Stomach smooth muscle (tissue), 2 donors: ENCODE data around the gene ROBO1.

Experiments
- H3K27ac ChIP-seq: one replicate; pipeline ENCODE4 v1.7.0; 2013; ENCODE audit warnings: mild to moderate bottlenecking, low read length, inconsistent platforms
- H3K27me3 ChIP-seq, 2 donors: one replicate each; pipeline ENCODE4 v1.7.0; 2013; ENCODE audit warnings: low read length in 2 of 2; ENCODE audit not compliant: insufficient read depth in 2 of 2, control insufficient read depth in 1 of 2
- H3K36me3 ChIP-seq, 2 donors: one replicate each; pipeline ENCODE4 v1.7.0; 2013; ENCODE audit warnings: low read length in 2 of 2; ENCODE audit not compliant: control insufficient read depth in 2 of 2, insufficient read depth in 2 of 2
- H3K4me1 ChIP-seq: one replicate; pipeline ENCODE4 v1.7.0; 2013; ENCODE audit warnings: low read length; ENCODE audit not compliant: control insufficient read depth, insufficient read depth
- H3K4me3 ChIP-seq, 2 donors: one replicate each; pipeline ENCODE4 v1.7.0; 2013; ENCODE audit warnings: low read length in 2 of 2
- H3K9ac ChIP-seq, 2 donors: one replicate each; pipeline ENCODE4 v1.7.0; 2013; ENCODE audit warnings: low read length in 2 of 2, mild to moderate bottlenecking in 1 of 2
- H3K9me3 ChIP-seq, 2 donors: one replicate each; pipeline ENCODE4 v1.7.0; 2013; ENCODE audit warnings: low read length in 2 of 2; ENCODE audit not compliant: control insufficient read depth in 2 of 2
- donor health status: healthy.
- donor health status: Pancreatic carcinoma.

Gene ROBO1

GRCh38 chr3:79632842-79633241 lies 135.0 kb downstream of the ROBO1 start:
- H3K4me1 ChIP-seq = no peaks in the 10 kb centered on the region

GRCh38 chr3:79618883-79619282 lies 148.9 kb downstream of the ROBO1 start:
- H3K27me3 ChIP-seq = no peaks in the 10 kb centered on the region
- H3K9ac ChIP-seq = no peak overlapping the region
- no peak overlapping the region for H3K4me3 ChIP-seq
- peaks cover 12 to 14% of the 10 kb centered on the region in 2 donors for H3K9me3 ChIP-seq
- no peaks in the 10 kb centered on the region for H3K36me3 ChIP-seq
- H3K27ac ChIP-seq = no peak overlapping the region
- H3K4me1 ChIP-seq = no peaks in the 10 kb centered on the region

More at GRCh38 chr3:79632842-79633241, 135.0 kb downstream of the ROBO1 start:
- Histone ChIP-seq H3K27ac (no peak overlapping the region), H3K4me3 (no peak overlapping the region), H3K27me3 (no peaks in the 10 kb centered on the region), H3K36me3 (no peaks in the 10 kb centered on the region), H3K9ac (no peak overlapping the region), H3K9me3 (no peaks in the 10 kb centered on the region)

GRCh38 chr3:79606414-79606813 lies 161.4 kb downstream of the ROBO1 start:
- no peak overlapping the region for H3K9ac ChIP-seq
- H3K9me3 ChIP-seq = no peaks in the 10 kb centered on the region
- no peak overlapping the region for H3K27ac ChIP-seq
- H3K4me3 ChIP-seq = no peak overlapping the region
- no peaks in the 10 kb centered on the region for H3K27me3 ChIP-seq
- H3K36me3 ChIP-seq = no peaks in the 10 kb centered on the region
- no peaks in the 10 kb centered on the region for H3K4me1 ChIP-seq

- Histone ChIP-seq H3K27ac (no peak overlapping the region), H3K9me3 (no peaks in the 10 kb centered on the region), H3K27me3 (no peaks in the 10 kb centered on the region), H3K4me1 (no peaks in the 10 kb centered on the region), H3K9ac (no peak overlapping the region), H3K36me3 (no peaks in the 10 kb centered on the region), H3K4me3 (no peak overlapping the region)
These were observed 163.1 kb downstream of the ROBO1 start for GRCh38 chr3:79604681-79605080.

GRCh38 chr3:79602385-79602784 lies 165.4 kb downstream of the ROBO1 start:
- no peaks in the 10 kb centered on the region for H3K9me3 ChIP-seq
- H3K4me1 ChIP-seq = no peaks in the 10 kb centered on the region
- H3K27ac ChIP-seq = no peak overlapping the region
- H3K27me3 ChIP-seq = no peaks in the 10 kb centered on the region
- H3K4me3 ChIP-seq = no peak overlapping the region
- H3K36me3 ChIP-seq = no peaks in the 10 kb centered on the region
- H3K9ac ChIP-seq = no peak overlapping the region

- Histone ChIP-seq H3K4me3 (no peak overlapping the region), H3K36me3 (no peaks in the 10 kb centered on the region)
These were observed 169.2 kb downstream of the ROBO1 start for GRCh38 chr3:79598594-79598993.

GRCh38 chr3:79597709-79598108 lies 170.1 kb downstream of the ROBO1 start:
- Histone ChIP-seq H3K27me3 (no peaks in the 10 kb centered on the region), H3K4me1 (no peaks in the 10 kb centered on the region), H3K9ac (no peak overlapping the region), H3K36me3 (no peaks in the 10 kb centered on the region), H3K9me3 (no peaks in the 10 kb centered on the region), H3K4me3 (no peak overlapping the region), H3K27ac (no peak overlapping the region)

More at GRCh38 chr3:79598594-79598993, 169.2 kb downstream of the ROBO1 start:
- Histone ChIP-seq H3K27ac (no peak overlapping the region), H3K4me1 (no peaks in the 10 kb centered on the region), H3K27me3 (no peaks in the 10 kb centered on the region), H3K9ac (no peak overlapping the region), H3K9me3 (no peaks in the 10 kb centered on the region)

- no peaks in the 10 kb centered on the region for H3K27me3 ChIP-seq
- H3K9ac ChIP-seq = no peak overlapping the region
- H3K36me3 ChIP-seq = no peaks in the 10 kb centered on the region
- H3K27ac ChIP-seq = no peak overlapping the region
- H3K4me3 ChIP-seq = no peak overlapping the region
- no peaks in the 10 kb centered on the region for H3K9me3 ChIP-seq
- no peaks in the 10 kb centered on the region for H3K4me1 ChIP-seq
These were observed 180.6 kb downstream of the ROBO1 start for GRCh38 chr3:79587150-79587549.

- no peaks in the 10 kb centered on the region for H3K4me1 ChIP-seq
- no peak overlapping the region for H3K9ac ChIP-seq
- H3K27me3 ChIP-seq = no peaks in the 10 kb centered on the region
- no peaks in the 10 kb centered on the region for H3K36me3 ChIP-seq
- H3K9me3 ChIP-seq = no peaks in the 10 kb centered on the region
- H3K27ac ChIP-seq = no peak overlapping the region
- H3K4me3 ChIP-seq = no peak overlapping the region
These were observed 181.6 kb downstream of the ROBO1 start for GRCh38 chr3:79586232-79586631.

- H3K4me1 ChIP-seq = no peaks in the 10 kb centered on the region
- no peak overlapping the region for H3K4me3 ChIP-seq
- H3K9me3 ChIP-seq = no peaks in the 10 kb centered on the region
- H3K27me3 ChIP-seq = no peaks in the 10 kb centered on the region
- no peak overlapping the region for H3K27ac ChIP-seq
- no peak overlapping the region for H3K9ac ChIP-seq
- H3K36me3 ChIP-seq = no peaks in the 10 kb centered on the region
These were observed 194.9 kb downstream of the ROBO1 start for GRCh38 chr3:79572930-79573329.

- H3K4me1 ChIP-seq = no peaks in the 10 kb centered on the region
- H3K27ac ChIP-seq = no peak overlapping the region
- H3K9ac ChIP-seq = no peak overlapping the region
- H3K36me3 ChIP-seq = no peaks in the 10 kb centered on the region
- no peak overlapping the region for H3K4me3 ChIP-seq
- H3K9me3 ChIP-seq = no peaks in the 10 kb centered on the region
- H3K27me3 ChIP-seq = no peaks in the 10 kb centered on the region
These were observed 198.9 kb downstream of the ROBO1 start for GRCh38 chr3:79568938-79569337.
